MM.1S (cell line): Measurements from ENCODE around the gene PTPRG.

Experiments
- DNase-seq: peaks from one replicate; pipeline ENCODE4 v3.0.0-alpha.2; 2015
- H2AFZ ChIP-seq: fragments of 300-600 bp; sonication (generic); 2 replicates; pipeline ENCODE4 v1.6.0; 2016; ENCODE audit warnings: antibody characterized with exemption, low read length
- H3F3A ChIP-seq: fragments of 300-600 bp; sonication (generic); 2 replicates; pipeline ENCODE4 v1.6.1; 2016; ENCODE audit warnings: mild to moderate bottlenecking, antibody characterized with exemption, low read length, moderate library complexity, mixed read lengths; ENCODE audit not compliant: insufficient read depth
- H3K27ac ChIP-seq: fragments of 300-600 bp; sonication (generic); 2 replicates; pipeline ENCODE4 v1.5.1; 2016; ENCODE audit warnings: mild to moderate bottlenecking, low read length
- H3K27me3 ChIP-seq: fragments of 300-600 bp; sonication (generic); replicated peaks from 2 replicates; pipeline ENCODE4 v1.6.0; 2016; ENCODE audit warnings: low read length; ENCODE audit not compliant: insufficient read depth
- H3K36me3 ChIP-seq: fragments of 300-600 bp; sonication (generic); replicated peaks from 2 replicates; pipeline ENCODE4 v1.6.1; 2016; ENCODE audit warnings: mild to moderate bottlenecking, low read length, mixed read lengths; ENCODE audit not compliant: insufficient read depth
- H3K4me1 ChIP-seq: fragments of 300-600 bp; sonication (generic); 2 replicates; pipeline ENCODE4 v1.6.1; 2016; ENCODE audit warnings: low read length, mixed read lengths
- H3K4me2 ChIP-seq: fragments of 300-600 bp; sonication (generic); 2 replicates; pipeline ENCODE4 v1.6.0; 2016; ENCODE audit warnings: low read depth, low read length
- H3K4me3 ChIP-seq: fragments of 300-600 bp; sonication (generic); 2 replicates; pipeline ENCODE4 v1.5.1; 2016; ENCODE audit warnings: low read length, mixed read lengths
- H3K79me2 ChIP-seq: fragments of 300-600 bp; sonication (generic); 2 replicates; pipeline ENCODE4 v1.6.1; 2016; ENCODE audit warnings: mixed run types, low read length, mixed read lengths
- H3K9ac ChIP-seq: fragments of 300-600 bp; sonication (generic); 2 replicates; pipeline ENCODE4 v1.6.1; 2016; ENCODE audit warnings: low read length, mixed read lengths
- H3K9me2 ChIP-seq: fragments of 300-600 bp; sonication (generic); replicated peaks from 2 replicates; pipeline ENCODE4 v1.6.1; 2016; ENCODE audit warnings: mild to moderate bottlenecking, low read length, mixed read lengths; ENCODE audit not compliant: insufficient read depth
- H3K9me3 ChIP-seq: fragments of 300-600 bp; sonication (generic); replicated peaks from 2 replicates; pipeline ENCODE4 v1.6.1; 2016; ENCODE audit warnings: mild to moderate bottlenecking, low read length, mixed read lengths; ENCODE audit not compliant: insufficient read depth
- H4K20me1 ChIP-seq: fragments of 300-600 bp; sonication (generic); 2 replicates; pipeline ENCODE4 v1.6.1; 2016; ENCODE audit warnings: mild to moderate bottlenecking, low read length, moderate library complexity, mixed read lengths; ENCODE audit not compliant: insufficient read depth
- CTCF ChIP-seq: fragments of 300-600 bp; sonication (generic); IDR thresholded peaks from 2 replicates; pipeline ENCODE4 v1.5.1; 2016; ENCODE audit warnings: antibody characterized with exemption, low read length, mixed read lengths
- EZH2 ChIP-seq: fragments of 300-600 bp; sonication (generic); optimal IDR thresholded peaks from 2 replicates; pipeline ENCODE3; 2017; ENCODE audit warnings: low read depth, mild to moderate bottlenecking, antibody characterized with exemption, low read length, mixed read lengths
- EZH2phosphoT487 ChIP-seq: fragments of 300-600 bp; sonication (generic); IDR thresholded peaks from 2 replicates; pipeline ENCODE4 v1.6.1; 2018; ENCODE audit warnings: antibody characterized with exemption, low read length

Gene PTPRG

GRCh38 chr3:61828184-61828874 is 267.0 kb downstream of the PTPRG start:
- Histone ChIP-seq H3K9me3 (no peaks in the 10 kb centered on the region), H3K4me1 (no peaks in the 10 kb centered on the region), H4K20me1 (no peaks in the 10 kb centered on the region), H3K79me2 (peaks cover 19% of the 10 kb centered on the region), H3K9ac (no peak overlapping the region), H3K27ac (no peak overlapping the region), H2AFZ (no peak overlapping the region), H3K9me2 (no peaks in the 10 kb centered on the region), H3F3A (no peaks in the 10 kb centered on the region), H3K4me3 (no peak overlapping the region), H3K36me3 (no peaks in the 10 kb centered on the region), H3K4me2 (no peak overlapping the region), H3K27me3 (no peaks in the 10 kb centered on the region)
- TF ChIP-seq EZH2phosphoT487 (no peak), CTCF (no peak), EZH2 (no peak)
- no peak for DNase-seq

DNA sequence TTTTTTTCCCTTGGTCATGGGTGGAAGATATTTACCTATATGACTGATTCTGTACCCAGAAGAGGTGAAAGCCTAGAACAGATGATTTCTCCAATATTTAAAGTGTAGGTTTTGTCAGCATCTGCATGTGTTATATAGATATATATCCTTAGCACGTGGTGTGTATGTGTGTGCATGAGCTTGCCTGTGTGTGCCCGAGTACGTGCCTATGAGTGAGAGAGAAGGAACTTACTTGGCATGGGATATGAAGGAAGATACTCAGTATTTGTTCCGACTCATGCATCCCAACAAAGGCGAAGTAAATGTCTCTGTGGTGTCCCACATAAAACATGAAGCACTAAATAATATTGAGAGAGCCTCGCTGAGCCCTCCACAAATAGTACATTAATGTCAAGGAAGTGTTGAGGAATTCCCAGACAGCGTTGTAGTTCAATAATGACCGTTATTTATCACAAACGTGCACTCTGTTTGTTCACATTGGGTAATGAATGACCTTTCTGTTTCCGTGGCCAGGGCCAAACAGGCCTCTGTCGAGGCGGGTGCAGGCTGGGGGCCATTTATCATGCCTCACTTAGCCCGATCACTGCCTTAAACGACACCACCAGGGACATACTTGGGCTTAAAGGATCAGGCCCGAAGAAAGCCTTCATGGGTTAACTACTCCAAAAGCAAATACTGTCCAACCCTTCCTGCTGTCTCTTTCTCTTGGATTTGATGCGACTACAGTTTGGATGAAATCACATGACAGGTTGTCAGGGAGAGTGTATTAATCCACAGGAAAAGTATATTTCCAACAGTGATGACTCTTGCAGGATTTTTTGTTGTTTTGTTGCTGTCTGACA is 267.7 kb downstream of the PTPRG start:
- H3K79me2 ChIP-seq: peaks cover 19% of the 10 kb centered on the region
- no peak overlapping the region for H3K27ac ChIP-seq
- TF ChIP-seq EZH2phosphoT487 (no peak), EZH2 (no peak), CTCF (no peak)

DNA sequence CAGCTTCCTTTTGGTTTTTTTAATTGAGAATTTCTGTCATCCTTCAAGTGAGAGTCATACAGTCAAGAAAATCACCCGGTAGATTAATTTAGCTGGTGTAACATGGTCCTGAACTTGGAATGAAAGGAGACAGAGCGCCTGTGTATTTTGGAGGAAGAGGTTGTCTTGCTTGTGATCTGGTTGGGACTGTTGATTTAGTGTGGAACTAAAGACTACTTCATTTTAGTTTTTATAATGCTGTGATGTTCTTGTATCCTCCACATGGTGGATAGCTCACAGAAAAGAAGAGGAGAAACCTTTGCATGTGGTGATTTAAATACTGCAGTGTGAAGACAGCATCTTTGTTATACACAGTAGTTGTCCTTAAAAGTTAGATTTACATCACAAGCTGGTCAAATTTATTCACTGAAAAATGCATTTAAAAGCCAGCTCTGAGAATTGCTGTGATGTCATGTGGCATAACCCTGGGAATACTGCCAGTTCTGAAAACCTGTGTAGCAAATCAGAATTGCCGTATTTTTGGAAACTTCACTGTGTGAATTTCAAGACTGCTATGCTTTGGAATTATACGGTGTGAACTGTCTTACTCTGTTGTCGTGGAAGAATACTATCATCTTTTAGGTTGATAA is 268.5 kb downstream of the PTPRG start:
- H3K4me1 ChIP-seq: no peaks in the 10 kb centered on the region
- no peak overlapping the region for H3K9ac ChIP-seq
- H3K4me2 ChIP-seq: no peak overlapping the region
- H3K27me3 ChIP-seq: no peaks in the 10 kb centered on the region
- peaks cover 19% of the 10 kb centered on the region for H3K79me2 ChIP-seq
- H3K9me2 ChIP-seq: no peaks in the 10 kb centered on the region
- no peaks in the 10 kb centered on the region for H4K20me1 ChIP-seq
- no peak overlapping the region for H2AFZ ChIP-seq
- H3K4me3 ChIP-seq: no peak overlapping the region
- no peak overlapping the region for H3K27ac ChIP-seq
- no peaks in the 10 kb centered on the region for H3F3A ChIP-seq
- H3K36me3 ChIP-seq: no peaks in the 10 kb centered on the region
- TF ChIP-seq EZH2 (no peak), EZH2phosphoT487 (no peak), CTCF (no peak)
- H3K9me3 ChIP-seq: no peaks in the 10 kb centered on the region
- no peak for DNase-seq

More for the DNA sequence above, 267.7 kb downstream of the PTPRG start:
- Histone ChIP-seq H4K20me1 (no peaks in the 10 kb centered on the region), H3F3A (no peaks in the 10 kb centered on the region), H3K4me3 (no peak overlapping the region), H3K27me3 (no peaks in the 10 kb centered on the region), H3K4me2 (no peak overlapping the region), H3K9me3 (no peaks in the 10 kb centered on the region), H3K9ac (no peak overlapping the region), H3K36me3 (no peaks in the 10 kb centered on the region), H3K9me2 (no peaks in the 10 kb centered on the region), H2AFZ (no peak overlapping the region), H3K4me1 (no peaks in the 10 kb centered on the region)
- DNase-seq: no peak
